ENCODE results near the gene RPS8. TPM values are rescaled to one million over a fixed set of nuclear protein-coding genes. Genes with fewer than 3 reads are reported as not detected.

RPS8 gene
- total RNA-seq, 2 donors from 2014 or later: 2,726 to 3,052 TPM

DNA sequence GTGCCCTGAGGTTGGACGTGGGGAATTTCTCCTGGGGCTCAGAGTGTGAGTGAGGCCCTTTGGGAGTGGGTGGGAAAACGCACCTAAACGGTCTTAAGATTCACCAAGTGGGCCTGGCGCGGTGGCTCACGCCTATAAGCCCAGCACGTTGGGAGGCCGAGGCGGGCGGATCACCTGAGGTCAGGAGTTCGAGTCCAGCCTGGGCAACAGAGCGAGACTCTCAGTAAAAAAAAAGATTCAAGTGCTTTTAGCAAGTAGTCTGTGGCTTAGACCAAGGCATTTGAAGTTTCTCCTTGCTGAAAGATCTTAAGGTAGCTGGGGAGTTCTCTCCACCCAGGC, 1.4 kb downstream of the RPS8 start:
- Mint-ChIP-seq H3K27ac (peak overlapping the region; percentile 93 to 97), H3K36me3 (peaks cover 49 to 72% of the 10 kb centered on the region in 2 donors), H3K9me3 (no peaks in the 10 kb centered on the region)
- no peak for DNase-seq (ENCODE audit: low spot score in 2 of 2)
- ATAC-seq: no peak

DNA sequence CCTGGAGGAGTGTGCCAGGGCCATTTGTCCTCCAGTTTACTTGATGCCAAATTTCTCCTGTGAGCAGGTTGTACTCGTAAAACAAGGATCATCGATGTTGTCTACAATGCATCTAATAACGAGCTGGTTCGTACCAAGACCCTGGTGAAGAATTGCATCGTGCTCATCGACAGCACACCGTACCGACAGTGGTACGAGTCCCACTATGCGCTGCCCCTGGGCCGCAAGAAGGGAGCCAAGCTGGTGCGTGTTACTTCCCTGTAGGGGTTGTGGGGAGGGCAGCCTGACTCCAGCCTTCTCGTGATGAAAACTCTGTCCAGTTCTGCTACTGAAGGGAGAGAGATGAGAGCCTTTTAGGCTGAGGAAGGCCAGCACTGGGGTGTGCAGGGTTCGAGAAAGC, 2.2 kb downstream of the RPS8 start:
- peaks cover 49 to 73% of the 10 kb centered on the region in 2 donors for H3K36me3 Mint-ChIP-seq
- H3K27ac Mint-ChIP-seq: peak overlapping the region; percentile 93 to 97
- no peak for DNase-seq (ENCODE audit: low spot score in 2 of 2)
- no peaks in the 10 kb centered on the region for H3K9me3 Mint-ChIP-seq
- ATAC-seq: no peak

DNA sequence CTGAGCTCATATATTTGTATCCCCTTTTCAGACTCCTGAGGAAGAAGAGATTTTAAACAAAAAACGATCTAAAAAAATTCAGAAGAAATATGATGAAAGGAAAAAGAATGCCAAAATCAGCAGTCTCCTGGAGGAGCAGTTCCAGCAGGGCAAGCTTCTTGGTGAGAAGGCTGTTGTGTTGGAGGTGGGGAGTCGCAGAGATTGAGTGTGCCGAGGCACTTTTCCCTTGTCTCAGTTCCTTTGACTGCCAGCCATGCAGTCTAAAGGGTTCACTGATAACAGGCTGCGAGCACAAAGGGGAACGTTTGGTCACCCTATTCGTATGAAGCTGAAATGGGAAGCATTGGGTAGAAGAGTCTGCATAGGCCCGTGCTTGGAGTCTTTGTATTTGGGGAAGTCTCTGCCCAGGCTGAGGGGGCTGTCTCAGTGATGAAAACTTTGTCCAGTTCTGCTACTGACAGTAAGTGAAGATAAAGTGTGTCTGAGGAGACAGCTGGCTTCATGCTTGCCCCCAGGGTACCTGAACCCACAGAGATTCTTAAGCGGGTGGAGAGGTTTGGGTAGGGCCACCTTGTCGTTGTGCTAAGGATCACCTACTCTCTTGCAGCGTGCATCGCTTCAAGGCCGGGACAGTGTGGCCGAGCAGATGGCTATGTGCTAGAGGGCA, 2.8 kb downstream of the RPS8 start:
- no peak for DNase-seq (ENCODE audit: low spot score in 2 of 2)
- Mint-ChIP-seq H3K36me3 (peaks cover 49 to 73% of the 10 kb centered on the region in 2 donors), H3K9me3 (no peaks in the 10 kb centered on the region), H3K27ac (peak overlapping the region; percentile 93 to 97)
- ATAC-seq: no peak

DNA sequence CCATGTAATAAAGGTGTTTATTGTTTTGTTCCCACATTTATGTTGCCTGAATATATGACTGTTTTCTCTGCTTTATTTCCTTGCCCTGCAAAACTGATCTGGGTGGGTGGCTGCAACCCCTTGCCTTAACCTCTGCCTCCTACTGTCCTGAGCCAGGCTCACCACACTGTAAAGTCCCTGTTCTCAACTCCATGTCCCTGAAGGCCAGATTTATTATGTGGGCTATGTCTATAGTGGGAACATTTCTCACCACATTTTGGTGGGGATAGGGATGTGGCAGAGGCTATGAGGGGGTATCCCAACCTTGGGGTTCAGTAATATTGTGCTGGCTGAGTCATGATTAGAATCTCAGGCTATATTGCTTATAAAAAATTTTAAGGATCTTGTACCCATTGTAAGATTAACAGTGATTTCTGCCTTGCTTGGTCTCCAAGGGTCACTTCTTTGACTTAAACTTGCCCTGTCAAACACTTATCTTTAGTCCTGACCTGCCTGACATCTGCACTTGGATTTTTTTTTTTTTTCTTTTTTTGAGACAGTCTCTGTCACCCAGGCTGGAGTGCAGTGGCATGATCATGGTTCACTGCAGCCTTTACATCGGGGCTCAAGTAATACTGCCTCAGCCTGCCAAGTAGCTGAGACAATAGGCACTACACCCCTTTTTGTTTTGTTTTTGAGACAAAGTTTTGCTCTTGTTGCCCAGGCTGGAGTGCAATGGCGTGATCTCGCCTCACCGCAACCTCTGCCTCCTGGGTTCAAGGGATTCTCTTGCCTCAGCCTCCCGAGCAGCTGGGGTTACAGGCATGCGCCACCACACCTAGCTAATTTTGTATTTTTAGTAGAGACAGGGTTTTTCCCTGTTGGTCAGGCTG, 3.6 kb downstream of the RPS8 start:
- H3K9me3 Mint-ChIP-seq: no peaks in the 10 kb centered on the region
- H3K27ac Mint-ChIP-seq: peak overlapping the region; percentile 19 to 60
- DNase-seq (ENCODE audit: low spot score in 2 of 2) (no peak), ATAC-seq (no peak)
- peaks cover 49 to 70% of the 10 kb centered on the region in 2 donors for H3K36me3 Mint-ChIP-seq

DNA sequence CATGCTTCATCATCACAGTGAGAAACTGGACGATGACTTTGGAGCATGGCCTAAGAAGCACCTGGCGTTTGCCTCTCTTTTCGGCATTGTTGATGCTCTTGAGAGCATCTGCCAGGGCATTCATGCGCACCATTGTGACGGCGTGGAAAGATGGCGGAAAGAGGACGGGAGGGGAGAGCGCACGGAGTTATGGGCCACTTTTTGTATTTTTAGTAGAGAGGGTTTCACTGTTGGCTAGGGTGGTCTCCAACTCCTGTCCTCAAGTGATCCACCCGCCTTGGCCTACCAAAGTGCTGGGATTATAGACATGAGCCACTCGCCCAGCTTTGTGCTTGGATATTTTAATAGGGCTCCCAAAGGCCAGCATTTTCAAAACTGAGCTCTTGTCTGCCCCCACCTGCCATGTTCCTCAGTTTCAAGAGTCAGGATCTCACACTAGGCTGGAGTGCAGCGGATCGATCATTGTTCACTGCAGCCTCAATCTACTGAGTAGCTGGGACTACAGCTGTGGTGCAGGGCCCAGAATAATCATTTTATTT, 5.3 kb downstream of the RPS8 start:
- H3K9me3 Mint-ChIP-seq: no peaks in the 10 kb centered on the region
- peaks cover 41 to 59% of the 10 kb centered on the region in 2 donors for H3K36me3 Mint-ChIP-seq
- no peak for ATAC-seq
- DNase-seq (ENCODE audit: low spot score in 2 of 2): no peak
- H3K27ac Mint-ChIP-seq: peak overlapping the region; percentile 35 to 65

DNA sequence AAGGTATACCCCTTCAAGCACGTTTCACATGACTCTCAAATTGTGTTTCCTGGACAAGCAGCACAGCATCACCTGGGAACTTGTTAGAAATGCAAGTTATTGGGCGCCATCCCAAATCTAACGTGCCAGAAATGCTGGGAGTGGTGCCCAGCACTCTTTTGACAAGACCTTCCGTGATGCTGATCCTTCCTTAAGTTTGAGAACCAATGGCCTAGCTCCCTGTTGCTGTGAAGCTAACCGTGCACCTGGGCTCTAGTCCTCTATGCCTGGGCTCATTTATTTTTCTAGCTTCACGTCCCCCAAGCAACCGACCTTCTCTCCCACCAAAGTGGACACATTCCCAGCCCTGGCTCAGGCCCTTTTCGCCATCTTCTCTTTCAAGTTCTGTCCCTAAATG, 8.4 kb downstream of the RPS8 start:
- peaks cover 12 to 28% of the 10 kb centered on the region in 2 donors for H3K36me3 Mint-ChIP-seq
- no peaks in the 10 kb centered on the region for H3K9me3 Mint-ChIP-seq
- DNase-seq (ENCODE audit: low spot score in 2 of 2) (no peak), ATAC-seq (no peak)
- H3K27ac Mint-ChIP-seq: peak overlapping the region in 1 of 2 donors; percentile 44

DNA sequence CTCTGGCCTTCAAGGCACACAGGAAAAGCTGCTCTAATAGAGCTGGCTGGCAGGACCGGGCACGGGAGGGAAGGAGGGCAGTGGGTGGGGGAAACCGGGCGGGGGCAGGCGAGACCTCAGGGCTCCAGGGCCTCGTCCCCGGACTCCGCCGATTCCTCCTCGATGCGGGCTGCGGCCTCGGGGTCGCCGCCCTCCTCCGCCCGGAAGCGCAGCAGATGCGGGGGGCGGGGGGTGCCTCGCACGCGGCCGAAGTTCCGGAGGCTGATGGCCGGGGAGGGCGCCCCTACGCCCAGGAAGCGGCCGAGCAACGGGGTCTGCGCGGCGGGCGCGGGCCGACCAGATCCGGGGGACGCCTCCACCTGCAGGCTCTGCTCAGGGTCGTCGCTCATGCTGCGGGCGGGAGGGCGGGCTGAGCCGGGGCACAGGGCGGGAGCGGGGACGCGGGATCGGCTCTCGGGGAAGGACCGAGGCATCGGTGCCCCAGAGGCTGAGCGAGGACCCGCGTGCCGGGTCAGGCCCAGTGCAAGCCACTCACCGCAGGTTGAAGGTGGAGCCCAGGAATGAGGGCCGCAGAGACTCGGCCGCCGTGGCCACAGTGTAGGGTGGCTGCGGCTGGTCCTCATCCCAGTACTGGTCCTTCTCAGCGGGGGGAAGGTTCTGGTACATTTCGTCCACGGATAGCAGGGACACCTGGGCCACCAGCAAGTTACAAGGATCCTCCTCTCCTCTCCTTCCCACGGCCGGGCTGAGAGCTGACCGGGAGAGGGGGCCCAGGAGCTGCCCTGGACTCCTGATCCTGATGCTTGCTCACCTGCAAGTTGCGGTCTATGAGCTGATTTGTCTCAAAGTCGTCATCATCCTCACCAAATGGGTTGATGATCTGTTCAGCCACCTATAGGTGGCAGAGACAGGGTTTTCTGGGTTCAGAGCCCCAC, 9.0 kb downstream of the RPS8 start:
- peak; percentile 34 to 42 for ATAC-seq
- no peak for DNase-seq (ENCODE audit: low spot score in 2 of 2)
- Mint-ChIP-seq H3K36me3 (peaks cover 5 to 22% of the 10 kb centered on the region in 2 donors), H3K27ac (peak overlapping the region; percentile 44 to 77), H3K9me3 (no peaks in the 10 kb centered on the region)

DNA sequence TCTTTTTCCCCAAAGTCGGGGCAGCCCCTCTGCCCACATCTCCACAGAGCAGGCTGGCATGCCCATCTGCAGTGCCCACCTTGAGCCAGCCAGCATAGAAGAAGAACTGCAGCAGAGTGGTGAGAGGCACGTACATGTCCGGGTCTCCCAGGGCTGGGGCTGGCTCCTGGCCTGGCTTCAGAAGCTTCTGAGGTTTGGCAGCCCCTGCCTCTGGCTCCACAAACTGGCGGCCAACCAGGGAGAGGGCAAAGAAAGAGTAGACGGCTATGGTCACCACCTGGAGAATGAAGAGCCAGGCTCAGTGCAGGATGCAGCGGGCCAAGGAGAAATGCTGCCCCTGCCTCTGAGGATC, 9.7 kb downstream of the RPS8 start:
- peak overlapping the region in 1 of 2 donors; percentile 77 for H3K27ac Mint-ChIP-seq
- ATAC-seq (peak in 1 of 2 donors; percentile 15), DNase-seq (ENCODE audit: low spot score in 2 of 2) (no peak)
- H3K36me3 Mint-ChIP-seq: peaks cover 5 to 18% of the 10 kb centered on the region in 2 donors
- H3K9me3 Mint-ChIP-seq: no peaks in the 10 kb centered on the region

DNA sequence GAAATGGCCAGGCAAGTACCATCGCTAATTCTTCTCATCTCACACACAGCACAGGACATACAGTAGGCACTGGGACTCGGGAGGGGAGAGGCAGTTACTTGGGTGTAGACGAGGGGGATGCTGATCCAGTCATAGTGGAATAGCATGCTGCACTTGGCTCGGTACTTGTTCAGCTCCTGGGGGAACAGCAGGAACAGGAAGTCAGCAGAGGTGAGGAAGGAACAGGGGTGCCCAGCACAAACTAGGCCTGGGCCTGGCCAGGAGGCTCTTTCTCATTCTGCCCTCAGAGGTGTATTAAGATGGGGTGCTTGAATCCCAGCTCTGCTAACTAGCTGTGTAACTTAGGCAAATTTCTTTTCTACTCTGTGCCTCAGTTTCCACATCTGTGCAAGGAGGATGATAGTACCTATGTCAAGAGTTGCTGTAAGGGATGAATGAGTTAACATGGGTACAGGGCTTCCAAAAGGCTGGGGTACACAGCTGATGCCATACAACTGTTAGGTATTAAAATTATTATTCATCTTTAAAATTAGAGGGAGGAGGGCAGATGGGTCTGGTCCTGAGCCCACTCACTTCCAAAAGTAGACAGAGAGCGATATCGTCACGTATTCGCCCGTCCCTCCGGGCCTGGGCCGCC, 10.3 kb downstream of the RPS8 start:
- peaks cover 0 to 12% of the 10 kb centered on the region in 2 donors for H3K36me3 Mint-ChIP-seq
- ATAC-seq (no peak), DNase-seq (ENCODE audit: low spot score in 2 of 2) (no peak)
- no peaks in the 10 kb centered on the region for H3K9me3 Mint-ChIP-seq
- H3K27ac Mint-ChIP-seq: peak overlapping the region in 1 of 2 donors; percentile 77

DNA sequence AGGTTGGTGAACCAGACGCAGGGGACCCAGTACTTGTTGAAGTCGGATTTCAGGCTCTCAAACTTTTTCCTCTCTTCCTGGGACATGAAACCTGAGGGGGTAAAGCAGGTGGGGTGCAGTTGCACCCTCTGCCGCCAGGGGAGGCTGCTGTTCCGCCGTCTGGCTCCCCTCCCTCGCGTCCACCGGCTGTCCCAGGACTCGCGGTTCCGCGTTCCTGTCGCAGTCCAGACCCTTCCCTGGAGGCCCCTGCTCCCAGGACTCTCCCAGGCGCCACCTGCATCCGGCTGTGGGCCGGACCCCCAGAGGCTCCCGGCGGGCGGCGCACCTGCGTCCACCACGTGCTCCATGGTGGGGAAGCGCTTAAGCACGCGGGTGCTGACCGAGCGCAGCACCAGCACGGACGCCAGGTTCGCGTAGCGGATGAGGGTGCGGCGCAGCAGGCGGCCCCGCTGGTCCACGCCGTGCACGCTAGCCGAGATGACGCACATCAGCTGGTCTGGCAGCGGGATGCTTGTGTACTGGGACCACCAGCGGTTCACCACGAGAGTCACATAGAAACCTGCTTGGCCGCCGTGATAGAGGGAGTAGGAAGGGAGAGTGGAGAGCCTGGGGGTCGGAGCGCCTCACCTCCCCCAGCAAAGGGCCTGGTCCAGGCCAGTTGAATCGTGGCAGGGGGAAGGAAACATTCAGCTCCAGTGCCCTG, 10.9 kb downstream of the RPS8 start:
- Mint-ChIP-seq H3K36me3 (peaks cover 0 to 6% of the 10 kb centered on the region in 2 donors), H3K27ac (peak overlapping the region in 1 of 2 donors; percentile 77), H3K9me3 (no peaks in the 10 kb centered on the region)
- peak; percentile 78 to 83 for DNase-seq (ENCODE audit: low spot score in 2 of 2)
- peak; percentile 59 to 75 for ATAC-seq

DNA sequence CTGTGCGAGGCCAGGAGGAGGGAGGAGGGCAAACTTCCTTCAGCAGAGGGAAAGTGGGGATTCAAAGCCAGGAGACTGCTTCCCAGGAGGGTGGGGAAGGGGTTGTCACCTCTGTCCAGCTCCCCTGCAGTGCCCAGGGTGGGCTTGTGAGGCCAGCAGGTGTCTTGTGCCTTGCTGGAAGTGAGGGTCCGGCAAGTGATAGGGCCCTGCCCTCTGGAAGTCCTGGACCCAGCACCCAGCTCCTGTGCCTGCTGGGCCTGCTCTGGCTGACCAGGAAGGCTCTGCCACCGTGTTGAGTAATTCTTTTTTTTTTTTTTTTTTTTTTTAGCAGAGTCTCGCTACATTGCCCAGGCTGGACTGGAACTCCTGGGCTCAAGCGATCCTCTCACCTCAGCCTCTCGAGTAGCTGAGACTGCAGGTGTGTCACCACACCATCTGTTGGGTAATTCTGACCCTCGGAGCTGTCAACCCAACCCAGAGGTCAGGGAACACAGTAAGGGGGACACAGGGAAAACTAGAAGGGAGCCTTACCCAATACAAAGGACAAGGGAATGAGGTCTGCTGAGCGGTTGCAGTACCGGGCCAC, 11.6 kb downstream of the RPS8 start:
- Mint-ChIP-seq H3K27ac (no peak overlapping the region), H3K36me3 (no peaks in the 10 kb centered on the region)

DNA sequence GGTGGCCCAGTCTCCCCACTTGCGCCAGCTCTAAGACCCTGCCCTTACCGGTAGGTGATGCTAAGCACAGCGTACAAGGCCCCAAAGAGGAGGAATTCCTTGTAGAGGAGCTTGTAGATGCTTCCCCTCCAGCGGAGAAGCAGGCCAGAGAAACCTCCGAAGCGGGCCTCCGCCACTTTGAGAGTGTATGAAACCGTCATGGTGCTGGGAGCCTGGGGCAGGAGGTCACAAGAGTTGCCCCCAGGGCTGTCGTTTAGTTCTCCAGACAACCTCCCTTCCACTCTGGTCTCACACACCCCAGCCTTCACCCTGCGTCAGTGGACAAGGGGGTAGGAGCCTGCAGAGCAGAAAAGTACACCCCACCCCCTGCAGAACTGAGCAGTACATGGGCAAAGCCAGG, 12.2 kb downstream of the RPS8 start:
- Mint-ChIP-seq H3K9me3 (no peaks in the 10 kb centered on the region), H3K36me3 (no peaks in the 10 kb centered on the region), H3K27ac (no peak overlapping the region)
- no peak for ATAC-seq
- DNase-seq (ENCODE audit: low spot score in 2 of 2): no peak

More for the DNA sequence above, 11.6 kb downstream of the RPS8 start:
- ATAC-seq: no peak
- no peak for DNase-seq (ENCODE audit: low spot score in 2 of 2)
- H3K9me3 Mint-ChIP-seq: no peaks in the 10 kb centered on the region

DNA sequence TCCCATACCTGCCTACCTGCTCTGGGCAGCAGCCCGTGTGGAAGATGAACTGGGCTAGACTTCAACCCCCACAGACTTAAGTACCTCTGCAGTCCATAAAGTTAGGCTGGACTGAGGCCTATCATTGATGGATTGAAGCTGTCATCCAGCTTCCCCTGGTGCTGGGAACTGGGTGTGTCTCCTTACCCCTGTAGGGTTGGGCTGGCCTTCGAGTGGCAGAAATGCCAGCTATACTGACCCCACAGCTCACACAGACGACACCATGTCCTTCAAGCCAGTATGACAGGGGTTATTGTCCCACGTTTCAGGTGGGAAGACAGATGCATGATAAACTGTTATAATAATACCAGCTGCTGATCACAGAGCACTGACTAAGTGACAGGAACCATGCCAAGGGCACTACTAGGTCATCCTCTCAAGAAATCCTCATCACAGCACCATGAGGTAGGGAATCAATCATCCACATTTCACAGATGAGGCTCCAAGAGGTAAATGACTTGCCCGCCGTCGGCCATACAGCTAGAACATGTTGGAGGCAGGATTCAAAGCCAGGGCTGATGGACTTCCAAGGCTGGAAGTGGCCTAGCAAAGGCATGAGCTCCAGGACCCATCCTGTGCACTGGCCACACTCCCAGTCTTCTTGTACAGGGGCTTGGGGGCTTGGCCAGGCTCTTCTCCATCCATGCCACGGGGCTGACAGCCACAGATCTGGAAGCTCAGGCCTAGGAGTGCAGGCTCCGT, 12.9 kb downstream of the RPS8 start, which contains the start of gene BEST4:
Gene BEST4 (minus strand): TSS at position 51 of the 741 bp plus-strand sequence. CDS start 465 bp downstream, outside the sequence.
- no peak for DNase-seq (ENCODE audit: low spot score in 2 of 2)
- no peak for ATAC-seq
- no peaks in the 10 kb centered on the region for H3K9me3 Mint-ChIP-seq
- H3K36me3 Mint-ChIP-seq: no peaks in the 10 kb centered on the region
- no peak within 1 kb of the TSS for H3K27ac Mint-ChIP-seq

DNA sequence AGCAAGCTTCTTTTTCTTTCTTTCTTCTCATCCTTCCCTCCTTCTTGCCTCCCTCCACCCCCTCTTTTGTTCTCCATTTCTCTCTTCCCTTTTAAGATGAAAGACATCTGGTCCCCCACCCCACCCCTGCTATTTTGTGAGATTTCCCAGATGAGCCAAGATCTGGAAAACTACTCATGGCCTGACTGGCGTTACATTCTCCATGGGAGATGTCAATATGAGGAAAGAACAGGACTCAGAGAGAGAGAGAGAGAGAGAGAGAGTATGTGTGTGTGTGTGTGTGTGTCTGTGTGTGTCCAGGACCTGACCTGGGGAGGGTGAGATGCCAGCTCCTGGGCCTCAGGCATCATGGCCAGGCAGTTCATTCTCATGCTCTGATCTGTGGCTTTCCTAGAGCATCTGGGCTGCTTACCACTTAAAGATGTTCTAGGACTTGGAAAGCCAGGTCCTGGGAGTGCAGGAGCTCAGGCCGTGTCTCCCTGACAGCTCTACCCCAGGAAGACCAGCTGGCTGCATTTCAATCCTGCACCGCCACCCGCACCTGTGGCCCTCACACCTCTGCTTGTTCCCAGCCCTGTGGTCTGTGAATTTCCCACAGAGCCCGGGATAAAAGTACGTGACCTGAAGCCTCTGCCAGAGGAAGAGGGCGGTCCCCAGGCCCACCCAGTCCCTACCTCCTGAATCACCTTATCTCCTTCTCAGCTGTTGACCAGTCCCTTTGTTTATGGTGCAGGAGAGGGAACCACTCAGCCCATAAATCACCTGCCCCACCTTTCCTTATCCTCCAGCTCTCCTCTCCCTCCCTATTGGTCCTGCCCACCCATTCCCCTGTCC, 15.8 kb downstream of the RPS8 start:
- Mint-ChIP-seq H3K36me3 (no peaks in the 10 kb centered on the region), H3K9me3 (no peaks in the 10 kb centered on the region), H3K27ac (peak overlapping the region in 1 of 2 donors; percentile 35)
- ATAC-seq: no peak
- DNase-seq (ENCODE audit: low spot score in 2 of 2): no peak

Measured in activated naive CD4-positive, alpha-beta T cell treated with anti-CD3 and anti-CD28 coated beads, Interleukin-2, amount 50 U/mL, for 72 hours (primary cell).